ENCODE measurements around the gene GBP6.
"Not testable (repeated sequence)": the region's sequence is repeated elsewhere in the genome, so short reads cannot be mapped to it uniquely, and the experiment has no call there.

The GBP6 gene

DNA sequence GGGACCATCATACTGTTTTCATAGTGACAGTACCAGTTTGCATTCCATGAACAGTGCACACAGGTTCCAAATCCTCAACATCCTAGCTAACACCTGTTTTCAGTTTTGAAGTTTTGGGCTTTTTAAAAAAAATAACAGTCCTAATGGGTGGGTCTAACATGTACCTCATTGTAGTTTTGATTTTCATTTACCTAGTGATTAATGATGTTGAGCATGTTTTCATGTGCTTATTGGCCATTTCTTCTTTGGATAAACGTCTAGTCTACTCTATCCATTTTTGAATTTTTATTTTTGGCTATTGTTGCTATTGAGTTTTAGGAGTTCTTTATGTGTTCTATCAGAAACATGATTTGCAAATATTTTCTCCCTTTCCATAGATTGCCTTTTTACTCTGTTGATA lies 3.4 kb downstream of the GBP6 start:
- in situ Hi-C loops (cut with HindIII; ENCODE audit: low sequenced_read_pairs) = no loop called here

- in situ Hi-C loops (cut with HindIII; ENCODE audit: low sequenced_read_pairs) = no loop called here
These were observed 5.5 kb downstream of the GBP6 start for GRCh38 chr1:89369331-89369730.

- in situ Hi-C loops (cut with HindIII; ENCODE audit: low sequenced_read_pairs) = not testable (repeated sequence)
These were observed 10.0 kb downstream of the GBP6 start for GRCh38 chr1:89373810-89374209.

DNA sequence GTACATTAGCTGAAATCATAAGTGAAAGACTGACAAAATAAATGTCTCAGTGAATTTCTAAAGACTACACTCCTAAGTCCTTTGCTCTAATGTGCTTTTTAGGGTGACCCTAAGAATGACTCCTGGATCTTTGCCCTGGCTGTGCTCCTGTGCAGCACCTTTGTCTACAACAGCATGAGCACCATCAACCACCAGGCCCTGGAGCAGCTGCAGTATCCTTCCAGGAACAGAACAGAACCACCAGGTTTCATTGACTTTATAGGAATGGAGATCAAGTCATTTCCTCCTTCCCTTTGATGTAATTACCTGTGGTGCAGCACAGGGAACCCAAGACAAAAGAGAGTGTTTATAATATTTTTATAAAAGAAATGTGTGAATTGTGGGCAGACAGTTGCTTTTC lies 14.1 kb downstream of the GBP6 start:
- in situ Hi-C loops (cut with HindIII; ENCODE audit: low sequenced_read_pairs) = no loop called here

- in situ Hi-C loops (cut with HindIII; ENCODE audit: low sequenced_read_pairs) = no loop called here
These were observed 17.8 kb downstream of the GBP6 start for GRCh38 chr1:89381618-89382017.

DNA sequence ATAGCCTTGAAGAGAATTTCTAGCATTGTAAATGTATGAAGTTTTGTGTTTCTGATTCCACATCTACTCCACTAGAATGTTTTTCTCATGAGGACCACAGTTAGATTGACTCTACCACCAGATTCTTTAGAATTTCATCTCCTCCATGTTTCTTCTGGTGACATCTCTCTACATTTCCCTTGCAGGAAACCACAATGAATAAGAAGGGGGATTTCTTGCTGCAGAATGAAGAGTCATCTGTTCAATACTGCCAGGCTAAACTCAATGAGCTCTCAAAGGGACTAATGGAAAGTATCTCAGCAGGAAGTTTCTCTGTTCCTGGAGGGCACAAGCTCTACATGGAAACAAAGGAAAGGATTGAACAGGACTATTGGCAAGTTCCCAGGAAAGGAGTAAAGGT lies 18.6 kb downstream of the GBP6 start:
- in situ Hi-C loops (cut with HindIII; ENCODE audit: low sequenced_read_pairs) = no loop called here

- in situ Hi-C loops (cut with HindIII; ENCODE audit: low sequenced_read_pairs) = no loop called here
These were observed 19.3 kb downstream of the GBP6 start for GRCh38 chr1:89383185-89383584.

GRCh38 chr1:89390707-89391106 lies 26.8 kb downstream of the GBP6 start:
- in situ Hi-C loops (cut with HindIII; ENCODE audit: low sequenced_read_pairs) = no loop called here

DNA sequence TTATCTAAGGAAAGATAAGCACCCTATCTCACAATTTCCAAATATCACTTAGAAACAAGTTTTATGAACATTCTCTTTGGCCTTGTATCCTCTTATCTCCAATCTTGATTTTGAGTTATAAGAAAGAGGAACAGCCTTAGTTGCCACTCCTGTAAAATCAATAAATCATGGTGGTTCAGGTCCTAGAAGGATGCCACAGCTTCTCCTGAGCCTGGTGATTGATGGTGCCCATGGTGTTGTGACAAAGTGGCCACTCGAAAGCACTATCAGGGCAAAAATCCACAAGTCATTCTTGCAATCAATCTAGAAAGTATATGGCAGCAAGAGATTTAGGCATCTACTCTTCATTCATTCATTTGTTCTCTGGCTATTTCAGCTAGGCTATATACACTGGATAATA lies 27.8 kb downstream of the GBP6 start:
- in situ Hi-C loops (cut with HindIII; ENCODE audit: low sequenced_read_pairs) = no loop called here

GRCh38 chr1:89394851-89395250 lies 31.0 kb downstream of the GBP6 start:
- in situ Hi-C loops (cut with HindIII; ENCODE audit: low sequenced_read_pairs) = no loop called here

- in situ Hi-C loops (cut with HindIII; ENCODE audit: low sequenced_read_pairs) = no loop called here
These were observed 33.0 kb downstream of the GBP6 start for GRCh38 chr1:89396902-89397301.

GRCh38 chr1:89405275-89405929 lies 41.5 kb downstream of the GBP6 start:
- in situ Hi-C loops (cut with HindIII; ENCODE audit: low sequenced_read_pairs) = no loop called here

DNA sequence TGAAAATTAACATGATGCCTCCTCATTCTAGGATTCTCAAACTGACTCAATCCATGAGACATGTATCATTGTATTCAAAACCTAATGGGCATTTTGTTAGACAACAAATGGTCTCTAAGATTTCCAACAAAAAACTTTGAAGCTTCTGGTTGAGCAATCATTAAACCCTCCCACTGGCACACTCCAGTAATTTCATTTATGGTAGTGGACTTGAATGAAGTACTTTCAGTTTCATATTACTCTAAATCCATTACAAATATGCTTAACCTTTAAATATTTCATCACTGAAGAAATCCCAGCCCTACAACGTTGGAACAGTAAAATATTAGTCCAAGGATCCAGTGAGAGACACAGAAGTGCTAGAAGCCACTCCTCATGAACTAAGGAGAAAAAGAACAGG lies 43.5 kb downstream of the GBP6 start:
- in situ Hi-C loops (cut with HindIII; ENCODE audit: low sequenced_read_pairs) = no loop called here

- in situ Hi-C loops (cut with HindIII; ENCODE audit: low sequenced_read_pairs) = not testable (repeated sequence)
These were observed 43.9 kb downstream of the GBP6 start for GRCh38 chr1:89407768-89408167.

- in situ Hi-C loops (cut with HindIII; ENCODE audit: low sequenced_read_pairs) = no loop called here
These were observed 61.2 kb downstream of the GBP6 start for GRCh38 chr1:89425056-89425455.

GRCh38 chr1:89429062-89429461 lies 65.2 kb downstream of the GBP6 start:
- in situ Hi-C loops (cut with HindIII; ENCODE audit: low sequenced_read_pairs) = no loop called here

DNA sequence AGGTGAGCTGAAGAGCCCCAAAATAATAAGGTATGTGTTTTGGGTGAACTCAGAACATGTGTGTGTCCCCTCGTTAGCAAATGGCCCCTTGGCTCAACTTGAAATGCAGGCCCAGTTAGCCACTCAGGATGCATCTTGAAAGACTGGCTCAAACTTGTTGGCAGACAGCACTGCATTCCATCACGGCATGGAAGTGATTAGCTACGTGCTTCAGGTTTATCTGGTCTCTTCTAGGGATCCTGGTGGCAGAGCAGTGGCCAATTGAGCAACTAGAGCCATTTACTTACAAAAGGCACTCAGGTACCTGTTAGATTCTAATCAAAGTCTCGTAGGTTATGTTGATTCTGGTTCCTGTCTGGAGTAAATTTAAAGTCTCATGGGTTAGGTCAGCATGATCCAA lies 65.8 kb downstream of the GBP6 start:
- in situ Hi-C loops (cut with HindIII; ENCODE audit: low sequenced_read_pairs) = not testable (repeated sequence)

DNA sequence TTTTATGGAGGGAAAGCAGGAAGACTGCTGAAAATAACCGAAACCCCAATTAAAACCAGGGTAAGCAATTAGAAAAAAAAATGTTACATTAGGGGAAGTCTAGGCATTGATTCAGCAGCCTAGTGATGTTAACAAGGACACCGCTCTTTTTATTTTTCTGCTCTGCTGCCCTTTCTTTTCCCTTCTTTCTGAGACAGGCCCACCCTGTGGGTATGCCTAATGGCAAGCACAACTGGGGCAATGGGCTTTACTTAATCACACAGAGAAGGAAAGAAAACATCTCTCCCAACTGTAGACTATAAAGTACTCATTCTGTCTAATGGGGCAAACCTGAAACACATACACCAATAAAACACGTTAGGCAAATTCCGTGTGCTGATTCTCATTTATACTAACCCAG lies 69.6 kb downstream of the GBP6 start:
- in situ Hi-C loops (cut with HindIII; ENCODE audit: low sequenced_read_pairs) = no loop called here

GRCh38 chr1:89434058-89434780 lies 70.4 kb downstream of the GBP6 start:
- in situ Hi-C loops (cut with HindIII; ENCODE audit: low sequenced_read_pairs) = not testable (repeated sequence)

All from endothelial cell of hepatic sinusoid (primary cell).